ENCODE results near the gene C5orf58. TPM values are rescaled to one million over a fixed set of nuclear protein-coding genes. Genes with fewer than 3 reads are reported as not detected.

Gene C5orf58
- total RNA-seq, 1 experiment from 2014 or later, result not detected

DNA sequence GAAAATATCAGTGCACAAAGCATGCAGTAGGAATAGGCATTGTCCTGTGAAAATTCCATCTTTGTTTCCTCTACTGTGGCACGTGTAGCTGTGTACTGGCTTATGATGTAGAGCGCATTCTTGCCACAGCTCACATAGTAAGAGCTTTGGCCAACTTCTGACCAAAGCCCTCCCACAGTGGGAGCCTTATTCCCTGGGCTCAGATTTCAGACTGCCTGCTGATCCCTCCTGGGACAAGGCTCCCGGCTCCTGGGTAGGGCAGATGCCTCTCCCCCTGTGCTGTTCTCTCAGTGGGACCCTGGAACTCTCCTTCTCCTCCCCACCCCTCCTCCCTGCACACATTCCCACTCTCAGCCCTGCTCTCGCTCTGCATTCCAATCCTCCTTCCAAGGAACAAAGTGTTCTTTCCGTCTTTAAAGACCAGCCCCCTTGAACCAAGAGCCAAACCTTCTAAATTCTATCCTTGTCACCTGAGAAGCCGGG lies 47.3 kb downstream of the C5orf58 start:
- no peak for DNase-seq (ENCODE audit: low spot score)

DNA sequence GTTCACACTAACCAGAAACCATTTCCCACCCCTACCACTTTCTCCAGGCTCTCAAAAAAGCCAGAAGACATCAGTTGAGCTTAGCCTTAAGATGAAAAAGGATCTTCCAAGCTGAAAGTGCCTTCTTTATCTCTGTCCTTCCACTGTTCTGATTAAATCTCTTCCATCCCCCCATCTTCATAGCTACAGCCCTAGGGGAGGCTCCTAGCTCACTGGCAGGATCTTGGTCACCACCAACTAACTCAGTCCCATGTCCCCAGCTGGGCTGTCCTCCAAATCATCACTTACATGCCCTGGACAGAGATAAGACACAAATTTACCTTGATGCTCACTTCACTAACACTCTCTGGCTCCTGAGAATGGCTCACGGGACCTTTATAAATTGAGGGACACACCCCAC lies 50.5 kb downstream of the C5orf58 start:
- DNase-seq (ENCODE audit: low spot score), result no peak

DNA sequence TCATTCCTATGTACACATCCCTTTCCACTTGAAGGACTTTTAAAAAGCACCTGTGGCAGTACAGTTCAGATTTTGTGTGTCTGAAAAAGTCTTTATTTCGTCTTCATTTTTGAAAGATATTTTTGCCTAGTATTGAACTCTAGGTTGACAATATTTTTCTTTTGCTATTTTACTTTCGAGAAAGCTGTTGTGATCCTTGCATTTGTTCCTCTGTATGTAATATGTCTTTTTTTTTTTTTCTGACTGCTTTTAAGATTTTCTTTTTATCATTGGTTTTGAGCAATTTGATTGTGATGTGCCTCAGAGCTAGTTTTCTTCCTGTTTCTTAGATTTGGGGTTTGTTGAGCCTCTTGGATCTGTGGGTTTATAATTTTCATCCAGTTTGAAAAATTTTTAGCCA lies 51.4 kb downstream of the C5orf58 start:
- no peak for DNase-seq (ENCODE audit: low spot score)

DNA sequence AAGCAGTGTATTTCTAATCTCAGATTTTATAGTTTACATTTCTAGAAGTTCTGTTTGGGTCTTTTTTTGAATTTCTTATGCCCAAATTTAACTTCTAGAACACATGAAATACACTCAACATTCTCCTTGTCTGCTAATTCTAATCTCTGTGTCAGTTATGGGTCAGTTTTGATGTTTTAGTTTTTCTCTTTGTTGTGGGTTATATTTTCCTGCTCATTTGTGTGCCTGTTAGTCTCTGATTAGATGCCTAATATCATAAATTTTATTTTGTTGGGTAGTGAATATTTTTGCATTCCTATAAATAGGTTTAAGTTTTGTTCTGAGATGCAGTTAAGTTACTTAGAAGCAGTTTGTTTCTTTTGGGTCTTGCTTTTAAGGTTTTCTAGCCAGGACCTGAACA lies 52.4 kb downstream of the C5orf58 start:
- DNase-seq (ENCODE audit: low spot score), result no peak

DNA sequence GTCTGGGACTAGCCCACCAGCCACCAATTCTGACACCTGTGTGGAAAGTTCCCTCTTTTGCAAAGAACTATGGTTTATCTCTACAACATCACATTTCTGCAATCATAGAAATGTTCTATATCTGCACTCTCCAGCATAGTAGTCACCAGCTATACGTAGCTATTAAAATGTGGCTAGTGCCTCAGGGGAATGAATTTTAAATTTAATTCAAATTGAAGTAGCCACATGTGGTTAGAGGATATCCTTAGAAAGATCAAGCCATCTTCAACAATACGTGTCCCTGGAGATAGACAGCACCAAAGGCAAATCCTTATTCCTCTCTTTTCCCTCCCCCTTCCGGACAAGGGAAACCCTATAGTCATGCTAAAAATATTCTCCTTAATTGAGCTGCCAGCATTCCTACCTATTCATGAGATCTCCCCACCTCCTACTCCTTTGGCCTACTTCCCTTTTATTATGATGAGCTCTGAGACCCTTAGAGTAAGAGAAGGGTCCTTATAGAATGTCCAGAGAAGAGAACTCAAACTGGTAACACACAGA lies 53.7 kb downstream of the C5orf58 start:
- DNase-seq (ENCODE audit: low spot score), result no peak

DNA sequence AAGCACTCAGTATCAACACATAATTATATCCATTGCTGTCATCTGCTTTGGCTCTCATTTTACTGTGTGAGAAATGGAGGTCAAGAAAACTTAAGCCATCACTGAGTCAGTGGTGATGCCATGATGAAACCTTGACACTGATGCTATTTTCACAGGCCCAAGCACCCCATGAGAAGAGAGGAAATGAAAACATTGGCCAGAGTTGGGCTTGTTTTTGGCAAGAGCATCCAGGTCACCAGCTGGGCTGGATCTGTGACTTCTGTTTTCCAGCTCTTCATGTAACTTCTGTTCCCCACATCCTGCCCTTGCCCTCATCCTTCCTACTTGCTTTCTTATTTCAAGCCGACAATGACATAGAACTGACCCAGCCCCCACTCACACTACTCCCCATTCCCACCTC lies 54.7 kb downstream of the C5orf58 start:
- no peak for DNase-seq (ENCODE audit: low spot score)

DNA sequence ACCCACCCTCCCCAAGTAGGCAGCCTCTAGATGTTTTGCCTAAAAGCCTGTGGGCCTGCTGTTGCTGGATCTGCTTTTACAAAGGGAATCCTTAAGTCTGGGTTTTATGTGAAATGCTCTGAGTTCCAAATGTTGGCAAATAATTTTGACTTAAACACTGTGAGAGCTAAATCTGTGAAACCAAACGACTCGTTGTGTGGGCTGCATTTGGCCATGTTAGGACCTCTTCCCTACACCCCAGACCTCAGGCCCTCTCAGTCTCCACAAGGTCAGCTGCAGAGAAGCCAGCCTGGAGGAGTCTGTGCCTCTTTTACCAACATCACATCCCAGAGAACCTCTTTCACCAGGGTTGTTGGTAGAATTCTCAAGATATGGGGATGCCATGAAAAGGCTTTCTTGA lies 55.4 kb downstream of the C5orf58 start:
- no peak for DNase-seq (ENCODE audit: low spot score)

DNA sequence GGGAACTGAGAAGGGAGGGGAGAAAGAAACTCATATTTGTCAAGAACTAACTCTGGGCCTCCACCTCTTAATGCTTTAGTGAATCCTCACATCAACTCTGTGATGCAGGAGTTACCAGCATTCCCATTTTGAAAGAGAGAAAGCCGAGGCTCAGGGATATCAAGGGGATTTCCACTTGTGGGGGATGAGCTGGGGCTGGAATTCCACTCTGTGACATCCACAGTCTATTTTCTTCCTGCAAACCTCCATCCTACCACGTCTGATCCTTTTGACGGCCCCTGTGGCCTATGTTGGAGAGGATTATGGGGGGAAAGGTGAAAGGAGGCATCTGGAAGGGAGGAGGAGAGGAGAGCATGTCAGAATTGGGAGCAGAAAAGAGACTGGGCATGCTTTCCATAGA lies 55.8 kb downstream of the C5orf58 start:
- DNase-seq (ENCODE audit: low spot score), result no peak

DNA sequence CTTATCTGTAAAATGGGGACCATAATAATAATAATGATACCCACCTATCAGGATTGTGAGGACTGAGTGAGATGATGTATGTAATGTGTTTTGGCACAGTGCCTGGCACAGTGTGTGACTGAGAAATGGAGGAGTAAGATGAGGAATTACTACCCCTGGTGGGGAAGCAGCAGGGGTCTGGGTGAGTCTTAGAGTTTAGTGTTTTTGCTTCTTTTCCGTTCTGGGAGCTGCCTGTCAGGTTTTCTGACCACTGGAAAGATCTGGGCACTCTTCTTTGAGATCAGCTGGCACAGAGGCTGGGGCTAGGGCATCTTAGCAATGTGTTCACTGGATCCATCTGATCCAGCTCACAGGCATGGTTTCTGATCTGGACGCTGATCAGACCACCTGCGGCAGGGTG lies 56.3 kb downstream of the C5orf58 start:
- DNase-seq (ENCODE audit: low spot score), result no peak

DNA sequence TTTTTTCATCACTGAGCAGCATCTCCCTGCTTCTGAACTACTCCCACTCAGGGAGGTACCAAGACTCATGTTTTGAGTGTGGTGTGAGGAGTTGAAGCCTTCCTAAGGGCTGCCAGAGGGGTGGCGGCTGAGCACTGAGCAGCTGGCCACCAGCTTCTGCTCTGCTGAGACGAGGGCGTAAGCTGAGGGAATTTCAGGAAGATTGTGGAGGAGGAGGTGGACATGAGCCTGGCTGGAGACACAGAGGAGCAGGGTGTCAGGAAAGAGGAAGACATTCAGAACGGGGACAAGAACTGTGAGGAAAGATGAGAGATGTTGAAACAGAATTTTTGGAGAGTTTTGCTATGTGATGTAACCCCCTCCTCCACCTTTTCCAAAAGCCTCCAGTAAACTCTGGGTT lies 57.0 kb downstream of the C5orf58 start:
- no peak for DNase-seq (ENCODE audit: low spot score)

DNA sequence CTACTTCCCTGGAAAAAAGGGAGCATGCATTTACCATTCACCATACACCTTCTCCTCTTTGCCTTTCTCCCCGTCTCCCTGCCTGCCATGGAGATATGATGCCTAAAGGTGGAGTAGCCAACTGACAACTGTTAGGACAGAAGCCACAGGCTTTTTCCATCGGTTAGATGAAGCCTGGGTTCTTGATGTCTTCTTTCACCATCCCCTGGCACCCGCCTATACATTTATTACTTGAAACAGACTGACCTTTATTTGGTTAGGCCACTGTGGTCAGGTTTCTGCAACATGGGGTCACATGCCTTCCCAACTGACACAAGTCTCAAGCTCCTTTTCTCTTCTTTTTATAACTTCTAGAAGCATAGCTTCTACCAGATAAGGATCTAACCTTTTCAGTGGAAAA lies 57.7 kb downstream of the C5orf58 start:
- DNase-seq (ENCODE audit: low spot score), result no peak

DNA sequence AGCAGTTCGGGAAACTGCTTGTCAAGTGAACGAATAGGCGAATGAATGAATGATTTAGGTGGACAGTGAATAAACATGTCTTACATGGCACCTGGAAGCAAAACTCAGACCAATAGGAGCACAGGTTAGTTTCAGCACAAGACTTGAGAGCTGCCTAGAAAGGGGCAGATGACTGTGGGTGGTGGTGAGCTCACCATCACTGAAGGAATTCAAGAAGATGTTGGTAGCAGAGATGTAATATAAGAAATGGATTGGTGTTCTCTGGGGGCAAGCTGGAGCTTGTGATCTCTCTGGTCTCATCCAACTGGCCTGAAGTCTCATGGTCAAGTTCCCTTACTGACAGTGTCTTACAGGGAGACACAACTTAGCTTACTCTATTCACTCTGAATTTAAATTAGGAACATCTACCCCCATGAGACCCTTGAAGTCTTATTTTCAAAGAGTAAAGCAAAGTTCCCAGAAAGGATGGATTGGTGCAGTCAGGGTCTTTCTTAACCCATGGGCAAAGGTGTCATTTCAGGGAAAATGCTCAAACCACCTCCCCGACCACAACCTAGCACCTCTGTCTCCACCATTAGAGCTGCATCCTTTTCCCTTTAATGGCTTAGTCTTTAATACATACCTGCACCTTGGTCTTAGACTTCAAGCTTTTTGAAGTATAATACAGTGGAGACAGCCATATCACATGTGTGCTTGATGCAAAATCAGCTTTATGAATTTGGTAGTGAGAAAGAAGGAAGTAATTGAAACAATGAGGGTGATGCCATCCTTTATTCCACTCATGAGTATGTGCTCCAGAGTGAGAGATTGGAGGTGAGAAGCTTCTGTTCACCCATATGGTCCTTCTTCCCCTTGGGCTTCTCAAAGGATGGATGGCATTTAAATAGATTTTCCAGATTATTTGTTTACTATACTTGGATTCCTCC lies 59.7 kb downstream of the C5orf58 start:
- DNase-seq (ENCODE audit: low spot score), result no peak

DNA sequence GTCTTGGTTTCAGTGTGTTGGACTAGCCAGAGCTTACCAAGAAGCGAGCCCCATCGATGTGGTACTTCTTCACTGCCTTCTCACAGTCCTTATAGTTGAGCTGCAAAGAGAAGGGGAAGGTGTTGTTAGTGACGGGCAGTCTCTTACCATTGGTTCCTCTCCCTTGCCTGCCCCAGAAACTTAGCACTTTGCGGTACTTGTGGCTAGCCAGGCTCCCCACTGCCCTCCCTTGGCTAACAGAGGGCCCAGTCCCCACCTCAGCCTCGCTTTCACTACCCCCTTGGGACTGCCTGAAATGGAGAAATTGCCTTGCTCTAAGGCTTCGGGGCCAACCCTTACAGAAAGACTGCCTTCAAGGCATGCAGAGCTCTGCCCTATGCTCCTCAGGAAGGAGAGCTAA lies 60.5 kb downstream of the C5orf58 start:
- DNase-seq (ENCODE audit: low spot score), result no peak

DNA sequence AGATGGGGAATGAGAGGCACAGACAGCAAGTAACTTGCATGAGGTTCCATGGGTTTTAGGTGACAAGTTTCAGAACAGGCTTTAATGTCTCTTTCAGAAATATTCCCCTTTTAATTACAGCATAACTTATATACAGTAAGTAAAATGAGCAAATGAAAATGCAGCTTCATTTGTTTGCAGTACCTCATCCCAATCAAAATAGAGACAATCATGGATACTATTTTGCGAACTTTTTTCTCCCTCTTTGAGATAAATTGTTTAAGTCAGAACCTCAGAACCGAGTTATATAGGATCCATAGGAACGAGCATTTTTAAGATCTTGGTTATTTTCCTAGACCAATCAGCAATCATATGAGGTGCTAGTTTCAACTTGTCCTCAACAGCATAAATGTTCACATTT lies 61.3 kb downstream of the C5orf58 start:
- no peak for DNase-seq (ENCODE audit: low spot score)

DNA sequence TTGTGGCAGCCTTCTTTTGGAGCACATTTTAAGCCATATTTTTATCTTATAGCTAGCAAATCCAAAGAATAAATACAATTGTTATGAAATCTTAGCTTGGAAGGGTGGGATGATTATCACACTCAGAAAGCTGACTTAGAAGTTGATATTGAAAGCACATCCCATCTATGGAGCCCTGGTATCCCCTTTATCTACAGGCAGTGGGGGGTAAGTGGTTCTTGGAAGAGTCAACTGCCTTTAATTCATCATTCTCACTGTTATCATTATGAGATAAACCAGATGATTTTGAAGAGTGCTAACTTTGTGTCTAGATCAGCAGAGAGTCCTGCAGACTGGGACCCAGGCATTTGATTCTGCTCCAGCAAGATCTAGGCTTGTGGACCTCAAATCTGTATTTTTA lies 61.8 kb downstream of the C5orf58 start:
- no peak for DNase-seq (ENCODE audit: low spot score)

Other genes starting within 250 kb of the C5orf58 start
- not detected in 2 replicates for gene FOXI1, start 127.1 kb upstream of the C5orf58 start, total RNA-seq (2014; rRNA removed; shearing (Covaris generic))
- not detected in 2 replicates for gene LCP2, start 64.8 kb downstream of the C5orf58 start, total RNA-seq (2014; rRNA removed; shearing (Covaris generic))
- gene KCNMB1, start 156.4 kb downstream of the C5orf58 start, total RNA-seq (2014; rRNA removed; shearing (Covaris generic)), result not detected in 2 replicates

Measured in HT-29 (cell line).